ENCODE measurements around the gene IL17RD. TPM values are rescaled to one million over a fixed set of nuclear protein-coding genes. Genes with fewer than 3 reads are reported as not detected.

IL17RD gene
- total RNA-seq = 0.51 and 0.65 TPM in 2 replicates

- peak; percentile 84 for DNase-seq
These were observed at the start of gene IL17RD for GRCh38 chr3:57164657-57165573. Gene IL17RD (minus strand): TSS chr3:57165353. CDS start chr3:57165286, 67 bp downstream.

- no peak for DNase-seq
These were observed 41.3 kb upstream of the IL17RD start for GRCh38 chr3:57206423-57206822.

- DNase-seq = no peak
These were observed 34.7 kb upstream of the IL17RD start, which contains the start of gene HESX1 for GRCh38 chr3:57199895-57200297. Gene HESX1 (minus strand): TSS chr3:57199978. CDS start chr3:57199918, 60 bp downstream.

GRCh38 chr3:57194641-57195040 is 29.5 kb upstream of the IL17RD start:
- DNase-seq = no peak

GRCh38 chr3:57192028-57192427 is 26.9 kb upstream of the IL17RD start:
- DNase-seq = no peak

GRCh38 chr3:57184526-57184925 is 19.4 kb upstream of the IL17RD start:
- DNase-seq = no peak

- peak; percentile 45 for DNase-seq
These were observed 14.6 kb upstream of the IL17RD start for GRCh38 chr3:57179580-57180410.

GRCh38 chr3:57176045-57176444 is 10.9 kb upstream of the IL17RD start:
- DNase-seq = no peak

GRCh38 chr3:57173687-57174086 is 8.5 kb upstream of the IL17RD start:
- no peak for DNase-seq

GRCh38 chr3:57170946-57171345 is 5.8 kb upstream of the IL17RD start:
- no peak for DNase-seq

- DNase-seq = peak; percentile 84
These were observed 4.9 kb upstream of the IL17RD start for GRCh38 chr3:57169872-57170623.

GRCh38 chr3:57169108-57169507 is 4.0 kb upstream of the IL17RD start:
- DNase-seq = no peak

- DNase-seq = no peak
These were observed 3.0 kb upstream of the IL17RD start for GRCh38 chr3:57168151-57168550.

GRCh38 chr3:57166660-57167059 is 1.5 kb upstream of the IL17RD start:
- DNase-seq = no peak

- no peak for DNase-seq
These were observed 488 bp upstream of the IL17RD start for GRCh38 chr3:57165641-57166040.

- peak; percentile 12 for DNase-seq
These were observed 916 bp downstream of the IL17RD start for GRCh38 chr3:57164217-57164656.

- DNase-seq = no peak
These were observed 1.4 kb downstream of the IL17RD start for GRCh38 chr3:57163751-57164150.

- DNase-seq = no peak
These were observed 3.2 kb downstream of the IL17RD start for GRCh38 chr3:57161915-57162314.

- DNase-seq = no peak
These were observed 4.2 kb downstream of the IL17RD start for GRCh38 chr3:57160765-57161538.

- no peak for DNase-seq
These were observed 4.9 kb downstream of the IL17RD start for GRCh38 chr3:57160076-57160764.
